B cell (primary cell): Measurements from ENCODE around the gene PHKG2. TPM values are rescaled to one million over a fixed set of nuclear protein-coding genes. Genes with fewer than 3 reads are reported as not detected.

Source experiments
- ATAC-seq: fragments of 200-7000 bp; cut with Tn5 transposase; one replicate; pipeline ENCODE4 v1.10.0; 2021; ENCODE audit warnings: low read depth, mild to moderate bottlenecking, moderate number of reproducible peaks, moderate library complexity
- CTCF ChIA-PET: fragments of 350-600 bp; sonication (Branson Sonifier 250); formaldehyde crosslinking; loops from one replicate; lab custom pipeline; 2021; ENCODE audit warnings: antibody characterized with exemption, inconsistent platforms; lab: Charles Lee
- POLR2A ChIA-PET: fragments of 350-600 bp; sonication (Branson Sonifier 250); formaldehyde crosslinking; loops from one replicate; lab custom pipeline; 2021; ENCODE audit warnings: antibody characterized with exemption; lab: Charles Lee
- DNase-seq: peaks from one replicate; pipeline ENCODE4 v3.0.0; 2013
- H2AFZ ChIP-seq: 2 replicates; pipeline ENCODE4 v1.6.1; 2012; ENCODE audit warnings: mild to moderate bottlenecking, low read depth, low read length; ENCODE audit not compliant: insufficient read depth, poor library complexity, severe bottlenecking
- H3K27ac ChIP-seq, 2 donors: 1 replicate in 1 of 2; 2 replicates in 1 of 2; pipeline ENCODE4 v1.5.1; 2012 to 2013; ENCODE audit warnings: low read length in 2 of 2, mild to moderate bottlenecking in 2 of 2, moderate library complexity in 1 of 2
- H3K27me3 ChIP-seq, 4 experiments: fragments of 200-600 bp in 1 of 4; sonication (generic) in 1 of 4; replicated peaks in 1 of 4; 1 replicate in 2 of 4; 2 replicates in 2 of 4; pipeline versions ENCODE4 v1.6.1 to v1.7.0; 2013 to 2016; ENCODE audit warnings: low read length in 3 of 4, mild to moderate bottlenecking in 2 of 4, mixed read lengths in 1 of 4, moderate library complexity in 1 of 4; ENCODE audit not compliant: insufficient read depth in 4 of 4, control insufficient read depth in 3 of 4; ENCODE audit errors: control extremely low read depth in 1 of 4
- H3K36me3 ChIP-seq, 2 experiments: replicated peaks in 1 of 2; 1 replicate in 1 of 2; 2 replicates in 1 of 2; pipeline versions ENCODE4 v1.6.1 to v1.7.1; 2013; ENCODE audit warnings: low read length in 1 of 2; ENCODE audit not compliant: insufficient read depth in 2 of 2, control insufficient read depth in 1 of 2; ENCODE audit errors: control extremely low read depth in 1 of 2, extremely low read depth in 1 of 2
- H3K4me1 ChIP-seq, 2 donors: fragments of 200-600 bp in 1 of 2; sonication (generic) in 1 of 2; 1 replicate in 1 of 2; 2 replicates in 1 of 2; pipeline versions ENCODE4 v1.5.1 to v1.6.1; 2013 to 2017; ENCODE audit warnings: low read length in 2 of 2; ENCODE audit not compliant: control insufficient read depth in 2 of 2, insufficient read depth in 2 of 2
- H3K4me2 ChIP-seq: replicated peaks from 2 replicates; pipeline ENCODE3; 2012; ENCODE audit warnings: mild to moderate bottlenecking, low read depth, low read length; ENCODE audit not compliant: poor library complexity, severe bottlenecking
- H3K4me3 ChIP-seq, 5 experiments: fragments of 200-600 bp in 1 of 5; sonication (generic) in 1 of 5; 1 replicate in 3 of 5; 2 replicates in 2 of 5; pipeline versions ENCODE4 v1.5.1 to v1.7.0; 2011 to 2016; ENCODE audit warnings: low read length in 4 of 5, mild to moderate bottlenecking in 4 of 5, low read depth in 2 of 5, control low read depth in 1 of 5, moderate library complexity in 1 of 5; ENCODE audit not compliant: insufficient read depth in 1 of 5; ENCODE audit errors: control extremely low read depth in 1 of 5, extremely low read depth in 1 of 5
- H3K79me2 ChIP-seq: fragments of 200-600 bp; sonication (generic); one replicate; pipeline ENCODE4 v1.6.0; 2016; ENCODE audit warnings: low read length; ENCODE audit not compliant: control insufficient read depth, insufficient read depth
- H3K9ac ChIP-seq: fragments of 200-600 bp; sonication (generic); 2 replicates; pipeline ENCODE4 v1.6.1; 2017; ENCODE audit warnings: mild to moderate bottlenecking, low read length, moderate library complexity
- H3K9me3 ChIP-seq, 3 donors: one replicate each; pipeline versions ENCODE4 v1.6.1 to v1.7.1; 2013; ENCODE audit warnings: low read length in 2 of 3; ENCODE audit not compliant: control insufficient read depth in 2 of 3, insufficient read depth in 1 of 3; ENCODE audit errors: control extremely low read depth in 1 of 3
- H4K20me1 ChIP-seq: 2 replicates; pipeline ENCODE4 v1.6.0; 2012; ENCODE audit warnings: mild to moderate bottlenecking, low read length; ENCODE audit not compliant: insufficient read depth, control insufficient read depth, poor library complexity, severe bottlenecking
- H3K27ac Mint-ChIP-seq: one replicate; pipeline ENCODE4 v1.8.0; 2021; ENCODE audit warnings: mixed read lengths
- H3K27me3 Mint-ChIP-seq: one replicate; pipeline ENCODE4 v1.8.0; 2021; ENCODE audit warnings: mixed read lengths
- H3K4me1 Mint-ChIP-seq: one replicate; pipeline ENCODE4 v1.8.0; 2021; ENCODE audit warnings: mixed read lengths
- H3K4me3 Mint-ChIP-seq: one replicate; pipeline ENCODE4 v1.8.0; 2021; ENCODE audit warnings: mixed read lengths
- H3K9me3 Mint-ChIP-seq: one replicate; pipeline ENCODE4 v1.8.0; 2022; ENCODE audit warnings: mixed read lengths; ENCODE audit not compliant: insufficient read depth
- EZH2 ChIP-seq: IDR thresholded peaks from 2 replicates; pipeline ENCODE4 v1.6.1; 2012; ENCODE audit warnings: borderline replicate concordance, low read depth, mild to moderate bottlenecking, moderate library complexity, low read length; ENCODE audit not compliant: insufficient read depth, poor library complexity, severe bottlenecking
- whole genome bisulfite sequencing: methylation state at CpG from one replicate; pipeline ENCODE4 v1.1.5; 2013; ENCODE audit warnings: missing lambda C conversion rate; ENCODE audit not compliant: insufficient coverage; 5-methylcytosine and 5-hydroxymethylcytosine counted together
- intact Hi-C: fragments of 100-400 bp; cut with micrococcal nuclease; formaldehyde crosslinking; loops from one replicate; pipeline ENCODE4 v1.10.0; 2022
- polyA plus RNA-seq: library from polyadenylated mRNA; depleted of rRNA; stranded (reverse); fragments of >200 nt; gene quantifications from 2 replicates; pipeline ENCODE4 v1.2.3, GENCODE V29; 2012
- total RNA-seq, 2 donors: library from RNA; stranded (reverse); fragments of 120-200 nt in 1 of 2; gene quantifications; 1 replicate in 1 of 2; 2 replicates in 1 of 2; pipeline versions ENCODE4 v1.2.3 to v1.2.4, GENCODE V29; 2013 to 2022
- TF ChIP-seq, protein P1 (sequence below): fragments of 200-600 bp; IDR thresholded peaks from one replicate; pipeline ENCODE4 v1.8.0; 2022; ENCODE audit warnings: antibody characterized with exemption, mild to moderate bottlenecking

PHKG2 gene
- total and polyA plus RNA-seq, 2 donors (not counting 1 experiment from before 2014, with no cell fraction given), result 55.7 to 80.8 TPM

DNA sequence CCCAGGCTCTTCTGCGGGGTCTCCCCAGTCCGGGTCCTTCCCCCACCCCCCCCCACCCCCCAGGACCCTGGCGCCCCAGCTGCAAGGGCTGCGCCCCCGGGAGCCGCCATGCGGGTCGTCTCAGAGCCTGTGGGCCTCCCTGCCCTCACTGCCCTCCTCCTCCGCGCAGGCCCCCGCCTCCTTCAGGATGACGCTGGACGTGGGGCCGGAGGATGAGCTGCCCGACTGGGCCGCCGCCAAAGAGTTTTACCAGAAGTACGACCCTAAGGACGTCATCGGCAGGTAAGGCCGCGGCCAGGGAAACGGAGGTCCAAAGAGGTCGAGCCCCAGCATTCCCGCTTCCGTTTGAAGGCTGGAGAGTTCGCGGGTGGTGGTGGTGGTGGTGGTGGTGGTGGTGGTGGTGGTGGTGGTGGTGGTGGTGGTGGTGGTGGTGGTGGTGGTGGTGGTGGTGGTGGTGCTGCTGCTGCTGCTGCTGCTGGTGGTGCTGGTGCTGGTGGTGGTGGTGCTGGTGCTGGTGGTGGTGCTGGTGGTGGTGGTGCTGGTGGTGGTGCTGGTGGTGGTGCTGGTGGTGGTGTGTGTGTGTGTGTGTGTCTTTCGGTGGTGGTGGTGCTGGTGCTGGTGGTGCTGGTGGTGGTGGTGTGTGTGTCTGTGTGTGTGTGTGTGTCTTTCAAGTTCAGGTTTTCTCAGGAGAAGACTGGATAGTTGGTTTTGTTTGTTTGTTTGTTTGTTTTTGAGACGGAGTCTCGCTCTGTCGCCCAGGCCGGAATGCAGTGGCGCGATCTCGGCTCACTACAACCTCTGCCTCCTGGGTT is 615 bp downstream of the PHKG2 start:
- 13% methylated on average over 26 of the region's 36 CpGs for WGBS
- Mint-ChIP-seq H3K27ac (peak overlapping the region; percentile 83), H3K27me3 (no peaks in the 10 kb centered on the region), H3K4me3 (peak overlapping the region; percentile 92), H3K4me1 (peaks cover 19% of the 10 kb centered on the region), H3K9me3 (no peaks in the 10 kb centered on the region)
- peak overlapping the region; percentile 87 for H2AFZ ChIP-seq
- peak overlapping the region; percentile 81 for H3K9ac ChIP-seq
- H3K4me3 ChIP-seq, result peak overlapping the region in 4 of 5 experiments; percentile 62 to 84 (median 76)
- peak; percentile 37 for DNase-seq
- no peaks in the 10 kb centered on the region for H3K27me3 ChIP-seq
- H3K9me3 ChIP-seq, result no peaks in the 10 kb centered on the region
- no peak overlapping the region for H3K27ac ChIP-seq
- peaks cover 9% of the 10 kb centered on the region for H3K79me2 ChIP-seq
- peaks cover 3 to 5% of the 10 kb centered on the region in 2 donors for H3K4me1 ChIP-seq
- ChIA-PET POLR2A (interaction anchor here (0.5 to 1.7 kb wide), 13 partner anchors 8 to 788 kb away, joined by 3 to 9 read pairs (median 4); partner anchors contain the start of genes CFAP119 and SRCAP), CTCF (interaction anchor here (1.2 to 1.3 kb wide), 3 partner anchors 27 to 394 kb away, joined by 3 read pairs; no protein-coding TSS in a partner anchor)
- H4K20me1 ChIP-seq, result no peaks in the 10 kb centered on the region
- peak overlapping the region; percentile 89 for H3K4me2 ChIP-seq
- intact Hi-C loops, result loop anchor here (1.0 to 2.0 kb wide), 8 partner anchors 13 to 190 kb away; partner anchors contain the start of genes CFAP119, FBRS, RNF40 and ZNF764
- peak; percentile 1 for ATAC-seq
- TF ChIP-seq EZH2, result no peak
- TF ChIP-seq, protein P1, sequence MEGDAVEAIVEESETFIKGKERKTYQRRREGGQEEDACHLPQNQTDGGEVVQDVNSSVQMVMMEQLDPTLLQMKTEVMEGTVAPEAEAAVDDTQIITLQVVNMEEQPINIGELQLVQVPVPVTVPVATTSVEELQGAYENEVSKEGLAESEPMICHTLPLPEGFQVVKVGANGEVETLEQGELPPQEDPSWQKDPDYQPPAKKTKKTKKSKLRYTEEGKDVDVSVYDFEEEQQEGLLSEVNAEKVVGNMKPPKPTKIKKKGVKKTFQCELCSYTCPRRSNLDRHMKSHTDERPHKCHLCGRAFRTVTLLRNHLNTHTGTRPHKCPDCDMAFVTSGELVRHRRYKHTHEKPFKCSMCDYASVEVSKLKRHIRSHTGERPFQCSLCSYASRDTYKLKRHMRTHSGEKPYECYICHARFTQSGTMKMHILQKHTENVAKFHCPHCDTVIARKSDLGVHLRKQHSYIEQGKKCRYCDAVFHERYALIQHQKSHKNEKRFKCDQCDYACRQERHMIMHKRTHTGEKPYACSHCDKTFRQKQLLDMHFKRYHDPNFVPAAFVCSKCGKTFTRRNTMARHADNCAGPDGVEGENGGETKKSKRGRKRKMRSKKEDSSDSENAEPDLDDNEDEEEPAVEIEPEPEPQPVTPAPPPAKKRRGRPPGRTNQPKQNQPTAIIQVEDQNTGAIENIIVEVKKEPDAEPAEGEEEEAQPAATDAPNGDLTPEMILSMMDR, result no peak
- H3K36me3 ChIP-seq, result peaks cover 0 to 25% of the 10 kb centered on the region in 2 experiments

DNA sequence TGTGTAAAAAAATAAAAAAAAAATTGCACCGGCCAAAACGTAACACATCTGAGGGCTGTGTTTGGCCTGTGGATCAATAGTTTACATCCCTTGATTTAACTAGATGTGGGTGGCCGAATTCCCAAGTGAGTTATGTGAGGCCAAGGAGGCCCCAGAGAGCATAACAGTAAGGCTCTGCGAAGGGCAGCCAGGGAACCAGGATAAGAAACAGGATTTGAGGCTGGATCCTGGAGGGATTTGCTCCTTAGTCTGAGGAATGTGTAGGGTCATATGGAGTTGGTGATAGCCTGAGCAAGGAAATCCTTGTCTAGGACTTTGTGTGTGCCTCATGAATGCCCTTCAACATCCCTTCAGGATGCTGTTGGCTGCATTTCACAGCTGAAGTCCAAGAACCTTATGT is 2.0 kb downstream of the PHKG2 start:
- H3K27me3 ChIP-seq, result no peaks in the 10 kb centered on the region
- H2AFZ ChIP-seq, result no peak overlapping the region
- no peak for DNase-seq
- H3K36me3 ChIP-seq, result peaks cover 0 to 30% of the 10 kb centered on the region in 2 experiments
- WGBS, result 97% methylated on average over 4 of the region's 4 CpGs
- H3K79me2 ChIP-seq, result peaks cover 9% of the 10 kb centered on the region
- Mint-ChIP-seq H3K9me3 (no peaks in the 10 kb centered on the region), H3K27ac (no peak overlapping the region), H3K27me3 (no peaks in the 10 kb centered on the region), H3K4me3 (peak overlapping the region; percentile 60), H3K4me1 (peaks cover 19% of the 10 kb centered on the region)
- no peak overlapping the region for H3K4me3 ChIP-seq
- peaks cover 3 to 5% of the 10 kb centered on the region in 2 donors for H3K4me1 ChIP-seq
- no peaks in the 10 kb centered on the region for H4K20me1 ChIP-seq
- no peak overlapping the region for H3K9ac ChIP-seq
- intact Hi-C loops, result no loop called here
- H3K4me2 ChIP-seq, result no peak overlapping the region
- ChIA-PET POLR2A (no interaction called here), CTCF (no interaction called here)
- no peaks in the 10 kb centered on the region for H3K9me3 ChIP-seq
- ATAC-seq, result no peak
- H3K27ac ChIP-seq, result no peak overlapping the region
- no peak for TF ChIP-seq EZH2
- TF ChIP-seq, protein P1, result no peak
